HCT116 (cell line): ENCODE results near the gene ANKHD1. TPM values are rescaled to one million over a fixed set of nuclear protein-coding genes. Genes with fewer than 3 reads are reported as not detected.

Experiments used
- ATAC-seq: fragments of 200-7000 bp; cut with Tn5 transposase; 2 replicates; pipeline ENCODE4 v1.9.1; 2020; ENCODE audit warnings: mild to moderate bottlenecking, moderate library complexity
- BruUV-seq: library from RNA; stranded (reverse); fragments of 400-500 nt; replicated peaks from 2 replicates; lab custom pipeline; 2021; lab: Mats Ljungman, UMichigan
- CTCF ChIA-PET: fragments of 300-600 bp; sonication (Branson Sonifier 250); formaldehyde crosslinking; loops from one replicate; lab custom pipeline; 2021; ENCODE audit warnings: antibody characterized with exemption; lab: Charles Lee
- POLR2A ChIA-PET: fragments of 300-600, 350-600 bp; sonication (Branson Sonifier 250); formaldehyde crosslinking; loops from one replicate; lab custom pipeline; 2021; ENCODE audit warnings: antibody characterized with exemption; lab: Charles Lee
- RAD21 ChIA-PET, 2 experiments: fragments of 300-600 bp; sonication (Branson Sonifier 250); formaldehyde crosslinking; loops; one replicate each; lab custom pipeline; 2023; ENCODE audit warnings: low total read pairs in 2 of 2; ENCODE audit not compliant: uncharacterized antibody in 2 of 2, unreplicated experiment in 2 of 2, low non-redundant PET in 1 of 2; lab: Charles Lee
- DNase-seq: peaks from one replicate; pipeline ENCODE4 v3.0.0-alpha.2; 2010; ENCODE audit warnings: low read depth, low spot score
- H2AFZ ChIP-seq: fragments of 200-600 bp; shearing (Covaris generic), sonication (generic); 2 replicates; pipeline ENCODE4 v1.6.1; 2017; ENCODE audit warnings: low read depth, mixed run types, mixed read lengths, antibody characterized with exemption, low read length; ENCODE audit not compliant: poor library complexity, severe bottlenecking
- H3K27ac ChIP-seq: 2 replicates; pipeline ENCODE4 v1.5.1; 2012; ENCODE audit warnings: low read depth, low read length
- H3K27me3 ChIP-seq: fragments of 200-600 bp; sonication (generic); 2 replicates; pipeline ENCODE4 v1.6.1; 2016; ENCODE audit warnings: mixed run types, low read length, mixed read lengths; ENCODE audit not compliant: insufficient read depth
- H3K36me3 ChIP-seq, 2 experiments: fragments of 200-500 bp in 1 of 2; fragments of 200-600 bp in 1 of 2; sonication (Bioruptor generic) in 1 of 2; sonication (generic) in 1 of 2; 2 replicates each; pipeline versions ENCODE4 v1.5.1 to v1.6.1; 2014 to 2016; ENCODE audit warnings: low read length in 2 of 2, inconsistent platforms in 1 of 2, mixed read lengths in 1 of 2, mixed run types in 1 of 2; ENCODE audit not compliant: insufficient read depth in 2 of 2, control insufficient read depth in 1 of 2
- H3K4me1 ChIP-seq, 2 experiments: fragments of 200-600 bp in 1 of 2; sonication (generic) in 1 of 2; 2 replicates each; pipeline versions ENCODE4 v1.5.1 to v1.6.1; 2012 to 2017; ENCODE audit warnings: low read length in 2 of 2, inconsistent platforms in 1 of 2, mild to moderate bottlenecking in 1 of 2, mixed read lengths in 1 of 2, mixed run types in 1 of 2, moderate library complexity in 1 of 2; ENCODE audit not compliant: insufficient read depth in 2 of 2, control insufficient read depth in 1 of 2
- H3K4me2 ChIP-seq: fragments of 200-600 bp; sonication (generic); 2 replicates; pipeline ENCODE4 v1.6.1; 2017; ENCODE audit warnings: mixed run types, low read length, mixed read lengths
- H3K4me3 ChIP-seq, 2 experiments: fragments of 200-600 bp in 1 of 2; sonication (generic) in 1 of 2; replicated peaks in 1 of 2; 2 replicates each; pipeline ENCODE4 v1.5.1; 2011 to 2016; ENCODE audit warnings: low read length in 2 of 2, control low read depth in 1 of 2, low read depth in 1 of 2, mild to moderate bottlenecking in 1 of 2, mixed read lengths in 1 of 2, mixed run types in 1 of 2
- H3K79me2 ChIP-seq: fragments of 200-600 bp; sonication (generic); 2 replicates; pipeline ENCODE4 v1.6.1; 2017; ENCODE audit warnings: mild to moderate bottlenecking, mixed run types, low read length, moderate library complexity, mixed read lengths; ENCODE audit not compliant: insufficient read depth
- H3K9ac ChIP-seq: fragments of 200-600 bp; sonication (generic); 2 replicates; pipeline ENCODE4 v1.6.1; 2016; ENCODE audit warnings: low read length, mixed read lengths
- H3K9me2 ChIP-seq: fragments of 200-600 bp; sonication (generic), shearing (Covaris generic); 2 replicates; pipeline ENCODE4 v1.6.1; 2017; ENCODE audit warnings: mixed run types, mild to moderate bottlenecking, moderate library complexity; ENCODE audit not compliant: insufficient read depth
- H3K9me3 ChIP-seq, 2 experiments: fragments of 200-500 bp in 1 of 2; fragments of 200-600 bp in 1 of 2; sonication (Bioruptor generic) in 1 of 2; sonication (generic) in 1 of 2; 2 replicates each; pipeline ENCODE4 v1.6.1; 2014 to 2017; ENCODE audit warnings: low read length in 2 of 2, mixed read lengths in 2 of 2, inconsistent platforms in 1 of 2, low read depth in 1 of 2, mild to moderate bottlenecking in 1 of 2, mixed run types in 1 of 2, moderate library complexity in 1 of 2; ENCODE audit not compliant: control insufficient read depth in 1 of 2, insufficient read depth in 1 of 2
- H4K20me1 ChIP-seq: fragments of 200-600 bp; sonication (generic), shearing (Covaris generic); 2 replicates; pipeline ENCODE4 v1.6.1; 2017; ENCODE audit warnings: mixed run types, mild to moderate bottlenecking, moderate library complexity; ENCODE audit not compliant: insufficient read depth
- CBX3 ChIP-seq: IDR thresholded peaks from 2 replicates; pipeline ENCODE4 v1.6.1; 2012; ENCODE audit warnings: low read depth
- CEBPB ChIP-seq: IDR thresholded peaks from 2 replicates; pipeline ENCODE4 v1.6.1; 2012; ENCODE audit warnings: low read depth
- CTCF ChIP-seq, 3 experiments: fragments of 200-600 bp in 1 of 3; sonication (generic) in 1 of 3; IDR thresholded peaks in 2 of 3; conservative IDR thresholded peaks in 1 of 3; 2 replicates each; pipeline ENCODE4 v1.5.1; 2012 to 2017; ENCODE audit warnings: low read depth in 2 of 3, low read length in 2 of 3, antibody characterized with exemption in 1 of 3, borderline replicate concordance in 1 of 3, control low read depth in 1 of 3, mild to moderate bottlenecking in 1 of 3, mixed read lengths in 1 of 3, mixed run types in 1 of 3, moderate library complexity in 1 of 3; ENCODE audit not compliant: insufficient read depth in 1 of 3
- EGR1 ChIP-seq: IDR thresholded peaks from 2 replicates; pipeline ENCODE4 v1.6.1; 2012; ENCODE audit warnings: low read depth
- EZH2 ChIP-seq: fragments of 200-600 bp; sonication (generic); IDR thresholded peaks from 2 replicates; pipeline ENCODE4 v1.6.1; 2017; ENCODE audit warnings: antibody characterized with exemption, mixed run types
- EZH2phosphoT487 ChIP-seq: fragments of 200-600 bp; IDR thresholded peaks from 2 replicates; pipeline ENCODE4 v1.6.1; 2018; ENCODE audit warnings: antibody characterized with exemption, borderline replicate concordance
- JUND ChIP-seq: IDR thresholded peaks from 2 replicates; pipeline ENCODE4 v1.6.1; 2012
- MAX ChIP-seq: IDR thresholded peaks from 2 replicates; pipeline ENCODE4 v1.6.1; 2012
- POLR2A ChIP-seq: IDR thresholded peaks from 2 replicates; pipeline ENCODE4 v1.7.0; 2011; ENCODE audit warnings: borderline replicate concordance; ENCODE audit not compliant: insufficient read depth, insufficient read length; ENCODE audit errors: extremely low read depth
- RAD21 ChIP-seq: IDR thresholded peaks from 2 replicates; pipeline ENCODE4 v1.6.1; 2012; ENCODE audit warnings: low read depth, mild to moderate bottlenecking
- REST ChIP-seq: IDR thresholded peaks from 2 replicates; pipeline ENCODE4 v1.6.1; 2012; ENCODE audit warnings: low read depth
- SP1 ChIP-seq: IDR thresholded peaks from 2 replicates; pipeline ENCODE4 v1.6.1; 2012; ENCODE audit warnings: low read depth
- SRF ChIP-seq: IDR thresholded peaks from 2 replicates; pipeline ENCODE4 v1.6.1; 2012; ENCODE audit warnings: low read depth
- YY1 ChIP-seq: IDR thresholded peaks from 2 replicates; pipeline ENCODE4 v1.6.1; 2011; ENCODE audit warnings: low read length, low read depth, moderate library complexity, mild to moderate bottlenecking; ENCODE audit not compliant: insufficient replicate concordance; ENCODE audit errors: extremely low read depth
- ZFX ChIP-seq: fragments of 450-650 bp; IDR thresholded peaks from 2 replicates; pipeline ENCODE4 v1.6.1; 2017
- intact Hi-C: fragments of 100-400 bp; cut with micrococcal nuclease; formaldehyde crosslinking; loops from 2 replicates; pipeline ENCODE4 v1.10.0; 2022
- total RNA-seq: library from RNA; stranded (reverse); gene quantifications from one replicate; pipeline ENCODE4 v1.2.1, GENCODE V29; 2021; ENCODE audit not compliant: unreplicated experiment

The ANKHD1 gene
- total RNA-seq, 1 experiment from 2014 or later: 80.8 TPM

GRCh38 chr5:140381351-140381750 is 20.3 kb upstream of the ANKHD1 start:
- H3K9ac ChIP-seq: no peak overlapping the region
- H3K27ac ChIP-seq: no peak overlapping the region
- BruUV-seq: no TSS peak
- ChIA-PET RAD21 (no interaction called here), POLR2A (no interaction called here), CTCF (interaction anchor here (0.9 kb wide), 1 partner anchor 8 kb away, joined by 3 read pairs; no protein-coding TSS in a partner anchor)
- intact Hi-C loops: no loop called here
- no peak overlapping the region for H2AFZ ChIP-seq
- H3K4me3 ChIP-seq: no peak overlapping the region
- H3K79me2 ChIP-seq: no peaks in the 10 kb centered on the region
- ATAC-seq (no peak), DNase-seq (no peak)
- no peaks in the 10 kb centered on the region for H3K9me3 ChIP-seq
- H3K27me3 ChIP-seq: no peaks in the 10 kb centered on the region
- H3K4me2 ChIP-seq: no peak overlapping the region
- H3K36me3 ChIP-seq: no peaks in the 10 kb centered on the region
- H3K9me2 ChIP-seq: no peaks in the 10 kb centered on the region
- H3K4me1 ChIP-seq: no peaks in the 10 kb centered on the region
- no peaks in the 10 kb centered on the region for H4K20me1 ChIP-seq
- no peak for TF ChIP-seq SP1
- TF ChIP-seq POLR2A: no peak
- TF ChIP-seq EZH2phosphoT487: no peak
- TF ChIP-seq RAD21: no peak
- no peak for TF ChIP-seq CEBPB
- no peak for TF ChIP-seq JUND
- no peak for TF ChIP-seq ZFX
- TF ChIP-seq SRF: no peak
- no peak for TF ChIP-seq YY1
- no peak for TF ChIP-seq EGR1
- no peak for TF ChIP-seq MAX
- no peak for TF ChIP-seq CTCF (IDR thresholded peaks at IDR 0.05 in 2 of 3, conservative IDR thresholded peaks at IDR 0.05 in 1 of 3; ENCODE audit: borderline replicate concordance in 1 of 3, insufficient read depth in 1 of 3, low read depth in 2 of 3, low read length in 2 of 3)
- TF ChIP-seq EZH2: no peak
- no peak for TF ChIP-seq REST
- no peak for TF ChIP-seq CBX3
- TF ChIP-seq, all 23 proteins: peak for 0
